ENCODE measurements around the gene DCAF17.

- TF ChIP-seq POLR2A (IDR thresholded peaks at IDR 0.05; ENCODE audit: low read length) (no peak), GATA1 (IDR thresholded peaks at IDR 0.05; ENCODE audit: low read depth, low read length) (no peak)
Measured at GRCh38 chr2:171529914-171530313, 95.9 kb downstream of the DCAF17 start.

Measured in erythroblast (primary cell).